Astrocyte of the hippocampus (primary cell): ENCODE results near the gene CPSF3.
"Not testable (repeated sequence)": the region's sequence is repeated elsewhere in the genome, so short reads cannot be mapped to it uniquely, and the experiment has no call there.

ENCODE experiments used
- DNase-seq: peaks from one replicate; pipeline ENCODE4 v3.0.0; 2011; ENCODE audit warnings: low read depth, low spot score

CPSF3 gene

GRCh38 chr2:9466147-9466683, 42.8 kb downstream of the CPSF3 start:
- DNase-seq, result no peak

- no peak for DNase-seq
Measured at GRCh38 chr2:9467687-9468086, 44.2 kb downstream of the CPSF3 start.

- no peak for DNase-seq
Measured at GRCh38 chr2:9471206-9471605, 47.8 kb downstream of the CPSF3 start.

GRCh38 chr2:9472511-9472910, 49.1 kb downstream of the CPSF3 start:
- no peak for DNase-seq

- DNase-seq, result no peak
Measured at GRCh38 chr2:9473308-9473984, 50.0 kb downstream of the CPSF3 start.

- DNase-seq, result peak; percentile 46
Measured at GRCh38 chr2:9473985-9474360, 50.5 kb downstream of the CPSF3 start.

- peak; percentile 83 for DNase-seq
Measured at GRCh38 chr2:9474361-9475057, 51.1 kb downstream of the CPSF3 start, which contains the start of gene IAH1. TSS of gene IAH1 (plus strand) at chr2:9474551. CDS start at chr2:9474567, 16 bp downstream.

GRCh38 chr2:9477914-9478313, 54.5 kb downstream of the CPSF3 start:
- no peak for DNase-seq

GRCh38 chr2:9478526-9478925, 55.1 kb downstream of the CPSF3 start:
- no peak for DNase-seq

- DNase-seq, result no peak
Measured at GRCh38 chr2:9480157-9480556, 56.7 kb downstream of the CPSF3 start.

- DNase-seq, result peak; percentile 27
Measured at GRCh38 chr2:9483107-9483506, 59.7 kb downstream of the CPSF3 start.

GRCh38 chr2:9484533-9484932, 61.1 kb downstream of the CPSF3 start:
- DNase-seq, result peak; percentile 58

- DNase-seq, result no peak
Measured at GRCh38 chr2:9488583-9489547, 65.4 kb downstream of the CPSF3 start.

GRCh38 chr2:9490789-9491188, 67.3 kb downstream of the CPSF3 start:
- DNase-seq, result no peak

- no peak for DNase-seq
Measured at GRCh38 chr2:9492927-9493326, 69.5 kb downstream of the CPSF3 start.

GRCh38 chr2:9493478-9493877, 70.0 kb downstream of the CPSF3 start:
- DNase-seq, result no peak

- no peak for DNase-seq
Measured at GRCh38 chr2:9494081-9494480, 70.6 kb downstream of the CPSF3 start.

- DNase-seq, result no peak
Measured at GRCh38 chr2:9497017-9497416, 73.6 kb downstream of the CPSF3 start.

- peak; percentile 85 for DNase-seq
Measured at GRCh38 chr2:9498210-9498609, 74.8 kb downstream of the CPSF3 start.

GRCh38 chr2:9508931-9509330, 85.5 kb downstream of the CPSF3 start:
- peak; percentile 36 for DNase-seq

GRCh38 chr2:9513946-9514345, 90.5 kb downstream of the CPSF3 start:
- not testable (repeated sequence) for DNase-seq
